ENCODE results near the gene OR13C2.

- no peak for TF ChIP-seq CTCF (conservative IDR thresholded peaks at IDR 0.05 in 1 of 2, IDR thresholded peaks at IDR 0.05 in 1 of 2; ENCODE audit: extremely low read depth in 1 of 2, insufficient read depth in 1 of 2, low read depth in 1 of 2, low read length in 2 of 2)
- no peak for TF ChIP-seq EZH2 (IDR thresholded peaks at IDR 0.05; ENCODE audit: borderline replicate concordance, low read length)
Measured at GRCh38 chr9:104580562-104580961, 24.9 kb downstream of the OR13C2 start.

All from mammary epithelial cell (primary cell).